AG10803 (cell line): ENCODE measurements around the gene NCK1.
A peak's percentile ranks its signal among the peaks of the same experiment; 100 is the strongest.

ENCODE experiments used
- DNase-seq: peaks from one replicate; pipeline ENCODE4 v3.0.0; 2010; ENCODE audit warnings: low read depth
- H3K4me3 ChIP-seq: 2 replicates; pipeline ENCODE4 v1.5.1; 2011; ENCODE audit warnings: mild to moderate bottlenecking, low read length, control low read depth
- TF ChIP-seq, protein P1 (sequence below): conservative IDR thresholded peaks from 2 replicates; pipeline ENCODE4 v1.5.1; 2011; ENCODE audit warnings: mild to moderate bottlenecking, low read length, control low read depth, inconsistent platforms

Gene NCK1

DNA sequence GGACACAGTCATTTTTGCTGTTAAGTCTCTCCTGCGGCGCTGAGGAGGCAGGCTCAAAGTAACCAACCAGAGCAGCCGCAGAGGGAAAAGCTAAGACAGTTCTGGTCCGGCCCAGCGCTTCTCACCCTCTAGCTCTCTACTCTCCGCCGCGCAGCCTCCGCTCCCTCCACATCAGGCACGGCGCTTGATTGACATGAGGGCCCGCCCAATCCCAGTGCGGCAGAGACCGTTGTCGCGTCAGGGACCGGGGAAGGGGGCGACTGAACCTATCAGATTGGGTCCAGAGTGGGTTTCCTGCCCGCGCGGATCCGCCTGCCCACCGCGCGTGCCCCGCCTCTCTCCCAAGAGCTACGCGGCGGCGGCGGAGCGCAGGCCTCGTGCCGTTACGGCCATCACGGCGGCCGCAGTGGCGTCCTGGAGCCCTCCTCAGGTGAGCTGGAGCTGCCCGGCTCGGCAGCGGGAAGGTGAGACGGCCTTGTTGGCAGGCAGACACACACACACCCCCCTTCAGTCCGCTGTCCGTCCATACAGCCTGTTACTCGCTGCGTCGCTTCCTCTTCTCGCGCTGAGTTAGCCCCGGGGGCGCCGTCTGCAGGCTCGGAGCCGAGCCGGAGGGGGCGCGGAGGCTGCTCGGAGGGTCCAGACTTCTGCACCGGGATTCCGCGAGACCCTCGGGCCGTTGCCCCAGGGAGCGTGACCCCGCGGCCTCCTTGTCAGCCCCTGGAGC, at the start of gene NCK1:
TSS of gene NCK1 (plus strand) at position 319 of the 727 bp plus-strand sequence. CDS start 65,794 bp downstream, outside the sequence.
- H3K4me3 ChIP-seq = peak within 1 kb of the TSS; percentile 91
- DNase-seq = peak; percentile 98
- TF ChIP-seq, protein P1, sequence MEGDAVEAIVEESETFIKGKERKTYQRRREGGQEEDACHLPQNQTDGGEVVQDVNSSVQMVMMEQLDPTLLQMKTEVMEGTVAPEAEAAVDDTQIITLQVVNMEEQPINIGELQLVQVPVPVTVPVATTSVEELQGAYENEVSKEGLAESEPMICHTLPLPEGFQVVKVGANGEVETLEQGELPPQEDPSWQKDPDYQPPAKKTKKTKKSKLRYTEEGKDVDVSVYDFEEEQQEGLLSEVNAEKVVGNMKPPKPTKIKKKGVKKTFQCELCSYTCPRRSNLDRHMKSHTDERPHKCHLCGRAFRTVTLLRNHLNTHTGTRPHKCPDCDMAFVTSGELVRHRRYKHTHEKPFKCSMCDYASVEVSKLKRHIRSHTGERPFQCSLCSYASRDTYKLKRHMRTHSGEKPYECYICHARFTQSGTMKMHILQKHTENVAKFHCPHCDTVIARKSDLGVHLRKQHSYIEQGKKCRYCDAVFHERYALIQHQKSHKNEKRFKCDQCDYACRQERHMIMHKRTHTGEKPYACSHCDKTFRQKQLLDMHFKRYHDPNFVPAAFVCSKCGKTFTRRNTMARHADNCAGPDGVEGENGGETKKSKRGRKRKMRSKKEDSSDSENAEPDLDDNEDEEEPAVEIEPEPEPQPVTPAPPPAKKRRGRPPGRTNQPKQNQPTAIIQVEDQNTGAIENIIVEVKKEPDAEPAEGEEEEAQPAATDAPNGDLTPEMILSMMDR = peak; percentile 21; the same call in 1 of the 2 replicates

DNA sequence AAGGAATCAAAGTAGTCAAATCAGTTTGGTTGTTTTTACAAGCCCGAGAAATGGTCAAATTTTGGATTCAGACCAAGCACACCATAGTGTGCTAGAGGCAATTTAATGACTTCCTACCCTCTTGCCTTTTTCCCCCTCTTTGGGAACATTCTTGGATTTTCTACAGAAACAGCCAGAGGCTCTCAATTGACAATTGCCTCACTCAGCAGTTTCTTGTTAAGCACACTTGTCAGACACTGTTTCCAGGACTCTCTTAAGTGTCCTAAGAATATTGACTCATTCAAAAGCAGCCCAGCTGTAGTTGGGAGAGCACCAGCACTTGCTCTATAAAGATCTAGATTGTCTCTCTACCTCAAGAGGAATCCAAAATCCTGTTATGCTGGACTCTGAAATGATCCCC, 44.6 kb upstream of the NCK1 start:
- peak; percentile 39 for DNase-seq
- no peak overlapping the region for H3K4me3 ChIP-seq
- TF ChIP-seq, protein P1 = no peak

DNA sequence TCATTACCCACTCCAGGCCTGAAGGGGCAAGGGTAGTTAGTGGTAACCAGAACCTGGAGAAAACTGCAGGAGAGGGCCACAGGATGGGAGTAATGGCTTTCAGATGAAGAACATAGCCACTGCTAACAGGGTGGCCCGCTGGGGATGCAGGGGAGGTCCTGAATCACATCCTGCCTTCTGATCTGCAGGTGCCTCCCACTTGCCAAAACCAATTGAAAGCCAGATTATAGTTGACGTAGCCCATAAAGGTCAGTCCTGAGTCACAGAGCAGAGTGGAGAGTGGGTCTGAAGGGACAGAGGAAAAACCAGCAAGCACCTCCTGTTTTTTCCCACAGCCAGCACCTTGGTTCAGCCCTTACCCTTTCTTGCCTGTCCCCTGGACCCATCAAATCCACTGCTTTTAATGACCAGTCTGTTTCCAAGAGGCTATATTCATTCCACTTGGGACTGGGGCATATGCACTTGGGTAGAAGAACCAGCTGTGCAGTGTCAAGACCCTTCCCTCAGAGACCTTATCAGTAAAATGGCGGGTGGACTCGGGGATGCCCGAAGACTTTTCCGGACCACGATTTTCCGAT, 43.7 kb upstream of the NCK1 start:
- TF ChIP-seq, protein P1 = no peak; the same call in 1 of the 2 replicates
- peak; percentile 76 for DNase-seq

DNA sequence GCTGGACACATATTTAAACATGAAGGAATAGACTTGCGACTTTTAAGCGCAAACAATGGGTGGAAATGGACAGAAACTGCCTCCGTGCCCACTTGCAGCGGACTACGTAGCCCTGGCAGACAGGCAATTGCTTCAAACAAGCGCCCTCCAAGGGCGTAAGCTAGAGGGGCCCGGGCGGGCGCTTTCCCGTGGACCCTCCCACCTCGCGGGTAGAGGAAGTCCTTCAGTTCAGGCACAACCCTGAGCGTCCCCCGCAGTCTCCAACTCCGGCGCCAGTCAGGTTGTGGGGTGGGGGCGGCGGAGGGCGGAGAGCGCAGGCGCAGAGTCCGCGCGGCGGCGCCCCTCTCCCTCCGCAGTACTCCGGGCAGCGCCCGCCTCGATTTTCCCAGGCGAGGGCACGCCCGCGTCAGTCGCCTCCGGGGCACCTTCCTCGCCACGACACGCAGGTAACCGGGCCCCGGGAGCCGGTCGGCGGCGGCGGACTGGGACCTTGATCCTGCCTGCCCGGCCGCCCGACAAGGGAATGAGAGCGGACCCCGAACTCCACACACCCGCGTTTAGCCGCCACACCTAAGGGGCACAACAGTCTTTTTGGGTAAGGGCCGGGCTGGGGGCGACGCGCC, 43.1 kb upstream of the NCK1 start, which contains the start of gene SLC35G2:
TSS of gene SLC35G2 (plus strand) at position 358 of the 623 bp plus-strand sequence. CDS start 35,335 bp downstream, outside the sequence.
- TF ChIP-seq, protein P1 = peak; percentile 13
- DNase-seq = peak; percentile 42
- peak within 1 kb of the TSS; percentile 77 for H3K4me3 ChIP-seq

More for the DNA sequence above, 43.7 kb upstream of the NCK1 start:
- peak overlapping the region; percentile 77 for H3K4me3 ChIP-seq

DNA sequence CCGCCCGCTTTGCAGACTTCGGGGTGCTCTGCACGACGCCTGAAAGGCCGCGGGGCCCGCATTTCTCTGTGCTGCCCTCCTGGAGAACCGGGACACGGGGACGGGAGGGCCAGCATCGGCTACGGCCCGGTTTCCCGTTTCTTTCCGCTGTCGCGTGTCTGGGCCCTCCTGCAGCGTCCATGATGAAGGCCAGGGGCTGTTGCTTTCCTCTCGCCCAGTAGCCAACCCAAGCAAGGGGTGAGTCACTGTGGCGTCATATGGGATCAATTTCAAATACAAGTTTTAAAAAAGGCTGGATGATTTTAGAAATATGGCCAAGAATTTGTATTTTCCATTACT, 42.6 kb upstream of the NCK1 start:
- DNase-seq = peak; percentile 75
- H3K4me3 ChIP-seq = peak overlapping the region; percentile 77
- TF ChIP-seq, protein P1 = no peak

DNA sequence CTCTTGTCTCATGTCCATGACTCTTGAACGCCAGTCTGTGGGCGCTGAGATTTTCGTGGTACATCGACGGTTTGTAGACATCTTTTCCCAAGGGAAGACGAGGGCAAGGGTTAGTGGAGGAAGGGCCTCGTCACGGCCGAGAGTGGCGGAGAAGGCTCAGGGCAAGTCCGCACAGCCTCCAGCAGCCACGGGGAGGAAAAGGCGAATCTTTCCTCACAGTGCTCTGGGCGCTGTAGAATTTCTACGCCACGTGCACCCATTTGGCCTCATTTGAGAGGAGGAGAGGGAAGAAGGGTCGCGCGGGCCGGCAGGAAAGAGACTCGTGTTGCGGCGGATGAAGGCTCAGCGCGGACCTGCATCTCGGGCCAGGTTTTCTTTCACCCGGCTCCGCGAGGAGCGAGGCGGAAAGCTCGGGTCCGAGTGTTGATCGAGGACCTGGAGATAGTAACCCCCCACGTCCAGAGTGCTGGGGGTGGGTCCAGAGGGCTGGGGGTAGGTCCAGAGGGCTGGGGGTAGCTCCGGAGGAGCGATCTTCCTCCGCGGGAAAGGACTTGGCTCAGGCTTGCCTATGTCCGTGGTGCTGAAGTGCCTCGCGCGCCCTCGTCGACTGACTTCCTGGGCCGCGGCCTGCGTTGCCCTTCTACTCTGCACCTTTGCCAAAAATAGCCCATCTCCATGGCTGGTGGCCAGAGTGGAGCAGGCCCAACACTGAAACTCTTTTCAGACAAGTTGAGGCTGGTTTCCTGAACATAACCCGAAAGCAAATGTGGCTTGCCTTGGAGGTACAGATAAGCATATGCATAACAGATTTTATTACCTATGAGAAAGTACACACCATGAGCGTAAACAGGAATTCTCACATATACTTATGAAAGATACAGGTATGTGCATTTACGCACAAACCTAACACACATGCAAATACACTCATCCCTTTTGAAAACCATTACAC, 42.0 kb upstream of the NCK1 start:
- H3K4me3 ChIP-seq = peak overlapping the region; percentile 77
- TF ChIP-seq, protein P1 = no peak
- peak; percentile 57 for DNase-seq
